HT1080 (cell line): ENCODE data around the gene TMEM72. TPM values are rescaled to one million over a fixed set of nuclear protein-coding genes. Genes with fewer than 3 reads are reported as not detected.

Experiments used
- DNase-seq: peaks from one replicate; pipeline ENCODE4 v3.0.0-alpha.2; 2015; ENCODE audit warnings: low read depth
- total RNA-seq: library from RNA; depleted of rRNA; stranded (reverse); fragments of >200 nt; shearing (Covaris generic); gene quantifications from 2 replicates; pipeline ENCODE4 v1.2.3, GENCODE V29; 2014

The TMEM72 gene
- total RNA-seq, 1 experiment from 2014 or later, result not detected

GRCh38 chr10:44966816-44967509 is 55.8 kb downstream of the TMEM72 start:
- DNase-seq, result no peak

- no peak for DNase-seq
Measured at GRCh38 chr10:44967616-44968015, 56.5 kb downstream of the TMEM72 start.

GRCh38 chr10:44968091-44968490 is 57.0 kb downstream of the TMEM72 start:
- DNase-seq, result no peak

- no peak for DNase-seq
Measured at GRCh38 chr10:44968500-44969400, 57.6 kb downstream of the TMEM72 start.

- DNase-seq, result no peak
Measured at GRCh38 chr10:44969854-44970253, 58.7 kb downstream of the TMEM72 start.

- DNase-seq, result no peak
Measured at GRCh38 chr10:44970812-44971395, 59.8 kb downstream of the TMEM72 start.

- no peak for DNase-seq
Measured at GRCh38 chr10:44971434-44971833, 60.3 kb downstream of the TMEM72 start.

- DNase-seq, result no peak
Measured at GRCh38 chr10:44971935-44972757, 61.0 kb downstream of the TMEM72 start.

GRCh38 chr10:44972874-44973306 is 61.8 kb downstream of the TMEM72 start:
- no peak for DNase-seq

- no peak for DNase-seq
Measured at GRCh38 chr10:44973323-44974081, 62.4 kb downstream of the TMEM72 start.

GRCh38 chr10:44974082-44974627 is 63.0 kb downstream of the TMEM72 start:
- DNase-seq, result no peak

- DNase-seq, result peak; percentile 56
Measured at GRCh38 chr10:44974628-44975430, 63.7 kb downstream of the TMEM72 start.

GRCh38 chr10:44975431-44976331 is 64.5 kb downstream of the TMEM72 start:
- DNase-seq, result peak; percentile 69

GRCh38 chr10:44976352-44977198 is 65.4 kb downstream of the TMEM72 start:
- DNase-seq, result no peak

GRCh38 chr10:44977287-44978212 is 66.4 kb downstream of the TMEM72 start:
- DNase-seq, result no peak

GRCh38 chr10:44978213-44978569 is 67.1 kb downstream of the TMEM72 start:
- DNase-seq, result no peak
